Peyer's patch (tissue), 4 donors: ENCODE data around the gene FIGNL2.

ENCODE experiments used
- POLR2A ChIP-seq, 2 donors: fragments of 450-650 bp; IDR thresholded peaks; one replicate each; pipeline ENCODE4 v1.5.1; 2017; ENCODE audit warnings: antibody characterized with exemption in 2 of 2, mild to moderate bottlenecking in 2 of 2, moderate library complexity in 2 of 2
- TF ChIP-seq, protein P1 (sequence below), 6 experiments: fragments of 450-650 bp in 4 of 6; fragments of 200-600 bp in 2 of 6; sonication (generic) in 1 of 6; IDR thresholded peaks; one replicate each; pipeline ENCODE4 v1.5.1; 2017 to 2019; ENCODE audit warnings: antibody characterized with exemption in 6 of 6, mild to moderate bottlenecking in 3 of 6, moderate library complexity in 1 of 6

GRCh38 chr12:51825216-51825615 lies 23.3 kb downstream of the FIGNL2 start:
- no peak for TF ChIP-seq POLR2A (IDR thresholded peaks at IDR 0.05)
- TF ChIP-seq, protein P1, sequence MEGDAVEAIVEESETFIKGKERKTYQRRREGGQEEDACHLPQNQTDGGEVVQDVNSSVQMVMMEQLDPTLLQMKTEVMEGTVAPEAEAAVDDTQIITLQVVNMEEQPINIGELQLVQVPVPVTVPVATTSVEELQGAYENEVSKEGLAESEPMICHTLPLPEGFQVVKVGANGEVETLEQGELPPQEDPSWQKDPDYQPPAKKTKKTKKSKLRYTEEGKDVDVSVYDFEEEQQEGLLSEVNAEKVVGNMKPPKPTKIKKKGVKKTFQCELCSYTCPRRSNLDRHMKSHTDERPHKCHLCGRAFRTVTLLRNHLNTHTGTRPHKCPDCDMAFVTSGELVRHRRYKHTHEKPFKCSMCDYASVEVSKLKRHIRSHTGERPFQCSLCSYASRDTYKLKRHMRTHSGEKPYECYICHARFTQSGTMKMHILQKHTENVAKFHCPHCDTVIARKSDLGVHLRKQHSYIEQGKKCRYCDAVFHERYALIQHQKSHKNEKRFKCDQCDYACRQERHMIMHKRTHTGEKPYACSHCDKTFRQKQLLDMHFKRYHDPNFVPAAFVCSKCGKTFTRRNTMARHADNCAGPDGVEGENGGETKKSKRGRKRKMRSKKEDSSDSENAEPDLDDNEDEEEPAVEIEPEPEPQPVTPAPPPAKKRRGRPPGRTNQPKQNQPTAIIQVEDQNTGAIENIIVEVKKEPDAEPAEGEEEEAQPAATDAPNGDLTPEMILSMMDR (IDR thresholded peaks at IDR 0.05) = no peak
